Right lobe of liver (tissue), 6 donors: Measurements from ENCODE around the gene POLG. TPM values are rescaled to one million over a fixed set of nuclear protein-coding genes. Genes with fewer than 3 reads are reported as not detected.

Experiments used
- ATAC-seq, 4 donors: fragments of 200-7000 bp; cut with Tn5 transposase; one replicate each; pipeline ENCODE4 v1.9.1; 2020; ENCODE audit warnings: mild to moderate bottlenecking in 4 of 4, moderate library complexity in 4 of 4
- DNase-seq, 3 donors: peaks; one replicate each; pipeline ENCODE4 v3.0.0-alpha.2; 2020
- H3K27ac ChIP-seq, 3 donors: fragments of 200-600 bp; one replicate each; pipeline ENCODE4 v1.8.0; 2022
- H3K27me3 ChIP-seq, 2 donors: fragments of 200-600 bp; one replicate each; pipeline ENCODE4 v1.8.0; 2022
- H3K36me3 ChIP-seq, 4 donors: fragments of 200-600 bp; sonication (generic) in 1 of 4; one replicate each; pipeline versions ENCODE4 v1.5.1 to v1.8.0; 2017 to 2022; ENCODE audit warnings: control low read depth in 1 of 4
- H3K4me1 ChIP-seq, 4 donors: fragments of 200-600 bp; sonication (generic) in 1 of 4; one replicate each; pipeline versions ENCODE4 v1.5.1 to v1.8.0; 2017 to 2022; ENCODE audit warnings: control low read depth in 1 of 4
- H3K4me3 ChIP-seq, 3 donors: fragments of 200-600 bp; one replicate each; pipeline ENCODE4 v1.8.0; 2022
- H3K9me3 ChIP-seq, 4 donors: fragments of 200-600 bp; sonication (generic) in 1 of 4; one replicate each; pipeline versions ENCODE4 v1.5.1 to v1.8.0; 2017 to 2022; ENCODE audit warnings: control low read depth in 1 of 4
- CTCF ChIP-seq, 4 donors: fragments of 200-600 bp in 3 of 4; fragments of 450-650 bp in 1 of 4; IDR thresholded peaks; one replicate each; pipeline versions ENCODE4 v1.5.1 to v1.8.0; 2016 to 2022; ENCODE audit warnings: antibody characterized with exemption in 4 of 4, mild to moderate bottlenecking in 2 of 4
- POLR2A ChIP-seq: fragments of 450-650 bp; IDR thresholded peaks from one replicate; pipeline ENCODE4 v1.6.1; 2017; ENCODE audit warnings: antibody characterized with exemption, mild to moderate bottlenecking
- WGBS: methylation state at CpG from one replicate; pipeline ENCODE4 v1.1.6; 2018; ENCODE audit warnings: low coverage, low lambda C conversion rate; ENCODE audit not compliant: insufficient coverage; ENCODE audit errors: missing lambda C conversion rate; 5-methylcytosine and 5-hydroxymethylcytosine counted together
- intact Hi-C, 2 donors: fragments of 100-400 bp; cut with DNase I; formaldehyde crosslinking; loops; one replicate each; pipeline versions ENCODE4 v1.11.2 to v1.14.1; 2022
- total RNA-seq, 6 experiments: library from RNA; depleted of rRNA in 2 of 6; stranded (reverse); fragments of >200 nt in 2 of 6; fragmentation: NEBNext Ultra II Directional in 3 of 6; extraction: Animal tissue kit (Norgen Biotek cat#: 25700) in 3 of 6; gene quantifications; one replicate each; pipeline versions ENCODE4 v1.1.0 to v1.2.4, GENCODE V29; 2016 to 2023
- donor health status: DM: no; HTN: yes; CAD: no.
- donor health status: DM: no; HTN: no; CAD: no.
- donor health status: DM: no; HTN: no; CAD: no.
- donor health status: DM: no; HTN: yes; CAD: no.
- donor health status: DM: no; HTN: yes; CAD: no.

POLG gene
- total RNA-seq, 6 experiments from 2014 or later = 26.3 to 34.7 (median 30.3) TPM

- no peak for ATAC-seq
- H3K27ac ChIP-seq = no peak overlapping the region
- H3K4me1 ChIP-seq = peaks cover 0 to 11% (median 0%) of the 10 kb centered on the region in 4 donors
- H3K36me3 ChIP-seq = no peaks in the 10 kb centered on the region
- H3K9me3 ChIP-seq = no peaks in the 10 kb centered on the region
- H3K27me3 ChIP-seq = peaks cover 21 to 82% of the 10 kb centered on the region in 2 donors
- H3K4me3 ChIP-seq = no peak overlapping the region
- TF ChIP-seq POLR2A (no peak), CTCF (IDR thresholded peaks at IDR 0.05) (no peak)
- intact Hi-C loops = loop anchor here in 1 of 2 donors (5.0 kb wide), 1 partner anchor 64 kb away; no protein-coding TSS in a partner anchor
- WGBS = 33% methylated on average over 1 of the region's 4 CpGs
- DNase-seq = no peak
Measured at GRCh38 chr15:89363770-89364169, 29.1 kb upstream of the POLG start.

DNA sequence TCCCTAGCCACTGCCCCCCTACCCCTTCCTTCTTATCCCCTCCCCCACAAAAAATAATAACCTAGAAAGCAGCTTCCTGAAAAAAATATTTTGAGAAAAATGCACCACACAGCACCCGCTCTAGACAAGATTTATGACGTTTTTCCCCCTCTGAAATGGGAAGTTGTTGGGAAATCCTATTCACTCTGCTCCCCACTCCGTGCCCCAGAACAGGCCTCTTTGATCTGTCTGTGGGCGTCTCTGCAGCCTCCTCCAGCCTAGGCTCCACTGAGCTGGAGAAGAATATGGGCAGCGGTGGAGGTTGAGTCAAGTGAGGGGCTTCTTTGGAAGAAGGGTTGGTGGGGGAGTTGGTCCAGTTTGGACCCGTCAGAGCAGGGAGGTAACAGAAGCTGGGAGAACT is 28.5 kb upstream of the POLG start:
- no peaks in the 10 kb centered on the region for H3K36me3 ChIP-seq
- H3K4me3 ChIP-seq = no peak overlapping the region
- 15% methylated on average over 6 of the region's 6 CpGs for WGBS
- H3K27me3 ChIP-seq = peaks cover 21 to 76% of the 10 kb centered on the region in 2 donors
- intact Hi-C loops = loop anchor here in 1 of 2 donors (5.0 kb wide), 1 partner anchor 64 kb away; no protein-coding TSS in a partner anchor
- TF ChIP-seq POLR2A (no peak), CTCF (IDR thresholded peaks at IDR 0.05) (no peak)
- peaks cover 0 to 11% (median 0%) of the 10 kb centered on the region in 4 donors for H3K4me1 ChIP-seq
- H3K9me3 ChIP-seq = no peaks in the 10 kb centered on the region
- DNase-seq (no peak), ATAC-seq (no peak)
- no peak overlapping the region for H3K27ac ChIP-seq

DNA sequence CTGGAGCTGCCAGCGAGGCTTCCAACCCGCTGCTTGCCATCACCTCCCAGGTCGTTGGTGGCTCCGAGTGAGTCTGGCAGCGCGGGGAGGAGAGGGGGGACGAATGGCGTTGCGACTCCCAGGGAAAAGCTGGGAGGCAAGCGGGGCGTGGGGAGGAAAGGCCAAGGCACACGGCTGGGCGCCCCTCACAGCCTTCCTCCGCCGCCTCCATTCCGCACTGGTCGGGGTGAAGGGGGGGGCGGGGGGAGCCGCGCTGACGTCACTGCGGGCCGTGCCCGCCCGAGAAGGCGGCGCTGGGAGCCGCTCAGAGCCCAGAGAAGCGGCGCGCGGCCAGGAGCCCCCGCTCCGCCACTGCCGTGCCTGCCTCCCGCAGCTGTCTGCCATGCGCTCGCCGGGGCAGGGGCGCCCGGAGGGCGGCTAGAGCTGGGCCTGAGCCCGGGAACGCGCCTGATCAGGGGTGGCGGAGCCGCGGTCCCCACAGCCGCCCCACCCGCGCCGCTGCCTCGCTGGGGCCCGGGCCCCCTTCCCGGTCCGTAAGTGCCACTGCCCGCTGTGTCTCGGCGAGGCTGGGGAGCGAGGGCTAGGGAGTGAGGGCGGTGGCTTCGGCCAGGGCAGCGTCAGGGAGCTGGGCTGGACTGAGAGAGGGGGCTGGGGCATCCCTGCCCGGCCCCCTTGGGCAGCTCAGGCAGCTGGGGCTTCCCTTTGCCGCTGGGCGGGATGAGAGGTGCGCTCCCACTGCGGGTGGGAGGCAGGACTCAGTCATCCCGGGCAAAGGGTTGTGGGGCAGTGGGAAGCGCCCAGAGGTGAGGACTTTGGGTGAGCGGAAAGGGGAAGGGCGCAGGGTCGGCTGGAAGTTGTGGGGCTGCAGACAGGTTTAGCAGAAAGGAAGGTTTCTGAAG is 27.8 kb upstream of the POLG start:
- H3K9me3 ChIP-seq = no peaks in the 10 kb centered on the region
- no peak overlapping the region for H3K27ac ChIP-seq
- H3K27me3 ChIP-seq = peaks cover 17 to 69% of the 10 kb centered on the region in 2 donors
- H3K4me3 ChIP-seq = no peak overlapping the region
- H3K36me3 ChIP-seq = no peaks in the 10 kb centered on the region
- H3K4me1 ChIP-seq = peaks cover 0 to 7% (median 0%) of the 10 kb centered on the region in 4 donors
- TF ChIP-seq POLR2A (no peak), CTCF (IDR thresholded peaks at IDR 0.05) (no peak)
- ATAC-seq = no peak
- intact Hi-C loops = loop anchor here in 1 of 2 donors (5.0 kb wide), 1 partner anchor 65 kb away; no protein-coding TSS in a partner anchor
- 5% methylated on average over 21 of the region's 73 CpGs for WGBS
- DNase-seq = no peak

- ATAC-seq = peak; percentile 51 to 63 (median 56)
Measured at GRCh38 chr15:89361451-89362202, 27.0 kb upstream of the POLG start.

More at GRCh38 chr15:89361451-89362202, 27.0 kb upstream of the POLG start:
- no peaks in the 10 kb centered on the region for H3K9me3 ChIP-seq
- 5% methylated on average over 15 of the region's 41 CpGs for WGBS
- intact Hi-C loops = loop anchor here in 1 of 2 donors (5.0 kb wide), 1 partner anchor 66 kb away; no protein-coding TSS in a partner anchor
- no peaks in the 10 kb centered on the region for H3K36me3 ChIP-seq
- no peak overlapping the region for H3K27ac ChIP-seq
- H3K27me3 ChIP-seq = peaks cover 9 to 61% of the 10 kb centered on the region in 2 donors
- H3K4me3 ChIP-seq = no peak overlapping the region
- peaks cover 0 to 5% (median 0%) of the 10 kb centered on the region in 4 donors for H3K4me1 ChIP-seq
- DNase-seq = peak; percentile 67 to 77 (median 68)
- TF ChIP-seq POLR2A (no peak), CTCF (IDR thresholded peaks at IDR 0.05) (no peak)
